Neural cell (in vitro differentiated cells): Measurements from ENCODE around the gene GRIP1. TPM values are rescaled to one million over a fixed set of nuclear protein-coding genes. Genes with fewer than 3 reads are reported as not detected.

Experiments used
- H2AFZ ChIP-seq: fragments of 200-600, 300-800 bp; sonication (generic), shearing (Covaris generic); 2 replicates; pipeline ENCODE4 v1.6.0; 2014; ENCODE audit warnings: low read depth, mild to moderate bottlenecking, antibody characterized with exemption, low read length, moderate library complexity
- H3F3A ChIP-seq: fragments of 200-600 bp; shearing (Covaris generic); 2 replicates; pipeline ENCODE4 v1.6.1; 2016; ENCODE audit warnings: mild to moderate bottlenecking, moderate library complexity, mixed read lengths, antibody characterized with exemption, low read length; ENCODE audit not compliant: insufficient read depth, poor library complexity, severe bottlenecking
- H3K27ac ChIP-seq: fragments of 200-600, 300-800 bp; sonication (generic), shearing (Covaris generic); 2 replicates; pipeline ENCODE4 v1.5.1; 2014; ENCODE audit warnings: mild to moderate bottlenecking, low read length, moderate library complexity
- H3K27me3 ChIP-seq: fragments of 300-800, 200-600 bp; sonication (generic), shearing (Covaris generic); 2 replicates; pipeline ENCODE4 v1.6.0; 2014; ENCODE audit warnings: mild to moderate bottlenecking, low read depth, low read length, moderate library complexity; ENCODE audit not compliant: insufficient read depth
- H3K36me3 ChIP-seq: fragments of 300-800, 200-600 bp; sonication (generic), shearing (Covaris generic); 2 replicates; pipeline ENCODE4 v1.5.1; 2014; ENCODE audit warnings: mild to moderate bottlenecking, antibody characterized with exemption, low read length, moderate library complexity; ENCODE audit not compliant: insufficient read depth
- H3K4me2 ChIP-seq: fragments of 300-800, 200-600 bp; sonication (generic), shearing (Covaris generic); 2 replicates; pipeline ENCODE4 v1.6.0; 2014; ENCODE audit warnings: mild to moderate bottlenecking, low read length
- H3K4me3 ChIP-seq: fragments of 300-800, 200-600 bp; sonication (generic), shearing (Covaris generic); 2 replicates; pipeline ENCODE4 v1.5.1; 2014; ENCODE audit warnings: mild to moderate bottlenecking, low read length, moderate library complexity
- H3K79me2 ChIP-seq: fragments of 200-600 bp; shearing (Covaris generic); replicated peaks from 2 replicates; pipeline ENCODE4 v1.6.0; 2014; ENCODE audit warnings: mild to moderate bottlenecking, low read length, moderate library complexity; ENCODE audit not compliant: insufficient read depth
- H3K9ac ChIP-seq: fragments of 300-800, 200-600 bp; sonication (generic), shearing (Covaris generic); 2 replicates; pipeline ENCODE4 v1.6.1; 2016; ENCODE audit warnings: mild to moderate bottlenecking, low read length, mixed read lengths
- H3K9me2 ChIP-seq: fragments of 200-600 bp; shearing (Covaris generic); 2 replicates; pipeline ENCODE4 v1.6.1; 2016; ENCODE audit warnings: mild to moderate bottlenecking, low read length, mixed read lengths; ENCODE audit not compliant: insufficient read depth
- H3K9me3 ChIP-seq: fragments of 200-600, 300-800 bp; sonication (generic), shearing (Covaris generic); 2 replicates; pipeline ENCODE4 v1.6.1; 2016; ENCODE audit warnings: mild to moderate bottlenecking, mixed run types, low read length, moderate library complexity, mixed read lengths
- H4K20me1 ChIP-seq: fragments of 200-600 bp; shearing (Covaris generic); 2 replicates; pipeline ENCODE4 v1.6.1; 2016; ENCODE audit warnings: mild to moderate bottlenecking, mixed run types; ENCODE audit not compliant: insufficient read depth
- CTCF ChIP-seq: fragments of 450-650 bp; IDR thresholded peaks from 2 replicates; pipeline ENCODE4 v1.5.1; 2014; ENCODE audit warnings: antibody characterized with exemption, mild to moderate bottlenecking, moderate library complexity; ENCODE audit not compliant: poor library complexity, severe bottlenecking
- EP300 ChIP-seq: fragments of 450-650 bp; conservative IDR thresholded peaks from 2 replicates; pipeline ENCODE4 v1.6.1; 2014; ENCODE audit warnings: antibody characterized with exemption, mild to moderate bottlenecking, moderate library complexity; ENCODE audit not compliant: poor library complexity, severe bottlenecking
- EZH2 ChIP-seq: fragments of 200-600, 300-800 bp; shearing (Covaris generic), sonication (generic); IDR thresholded peaks from 2 replicates; pipeline ENCODE4 v1.6.1; 2014; ENCODE audit warnings: antibody characterized with exemption, low read length, borderline replicate concordance, mild to moderate bottlenecking; ENCODE audit not compliant: insufficient read depth, poor library complexity, severe bottlenecking
- MXI1 ChIP-seq: fragments of 450-650 bp; conservative IDR thresholded peaks from 2 replicates; pipeline ENCODE4 v1.6.1; 2014; ENCODE audit warnings: antibody characterized with exemption, mild to moderate bottlenecking; ENCODE audit not compliant: poor library complexity, severe bottlenecking
- POLR2AphosphoS5 ChIP-seq: IDR thresholded peaks from 2 replicates; pipeline ENCODE4 v1.6.1; 2012
- RAD21 ChIP-seq: fragments of 450-650 bp; conservative IDR thresholded peaks from 2 replicates; pipeline ENCODE4 v1.6.1; 2014; ENCODE audit warnings: antibody characterized with exemption, mild to moderate bottlenecking, moderate library complexity
- REST ChIP-seq: IDR thresholded peaks from 2 replicates; pipeline ENCODE4 v1.6.1; 2012; ENCODE audit warnings: borderline replicate concordance
- SMC3 ChIP-seq: fragments of 450-650 bp; conservative IDR thresholded peaks from 2 replicates; pipeline ENCODE4 v1.6.1; 2014; ENCODE audit warnings: antibody characterized with exemption, mild to moderate bottlenecking, moderate library complexity; ENCODE audit not compliant: poor library complexity
- TAF1 ChIP-seq: IDR thresholded peaks from 2 replicates; pipeline ENCODE4 v1.6.1; 2012; ENCODE audit warnings: low read depth
- polyA plus RNA-seq: library from polyadenylated mRNA; depleted of rRNA; stranded (reverse); fragments of >200 nt; gene quantifications from 2 replicates; pipeline ENCODE4 v1.2.3, GENCODE V29; 2014

Gene GRIP1
- polyA plus RNA-seq, 1 donor from 2014 or later, result 41.1 TPM

GRCh38 chr12:66692170-66692569 is 13.3 kb upstream of the GRIP1 start:
- H3K36me3 ChIP-seq, result no peaks in the 10 kb centered on the region
- H3K9ac ChIP-seq, result no peak overlapping the region
- no peak overlapping the region for H2AFZ ChIP-seq
- no peaks in the 10 kb centered on the region for H3K27me3 ChIP-seq
- H3K9me2 ChIP-seq, result no peaks in the 10 kb centered on the region
- no peaks in the 10 kb centered on the region for H3F3A ChIP-seq
- no peaks in the 10 kb centered on the region for H3K79me2 ChIP-seq
- no peaks in the 10 kb centered on the region for H4K20me1 ChIP-seq
- no peak overlapping the region for H3K4me2 ChIP-seq
- H3K27ac ChIP-seq, result no peak overlapping the region
- no peaks in the 10 kb centered on the region for H3K9me3 ChIP-seq
- no peak for TF ChIP-seq EP300
- no peak for TF ChIP-seq EZH2
- no peak for TF ChIP-seq RAD21
- no peak for TF ChIP-seq POLR2AphosphoS5
- TF ChIP-seq TAF1, result no peak
- TF ChIP-seq SMC3, result no peak
- no peak for TF ChIP-seq MXI1
- TF ChIP-seq REST, result no peak
- no peak for TF ChIP-seq CTCF
- H3K4me3 ChIP-seq, result no peak overlapping the region

GRCh38 chr12:66688846-66689439 is 10.1 kb upstream of the GRIP1 start:
- H3K9ac ChIP-seq, result no peak overlapping the region
- H3K4me2 ChIP-seq, result no peak overlapping the region
- no peaks in the 10 kb centered on the region for H3K27me3 ChIP-seq
- H3K36me3 ChIP-seq, result no peaks in the 10 kb centered on the region
- peak; percentile 79 for TF ChIP-seq SMC3
- TF ChIP-seq POLR2AphosphoS5, result no peak
- no peak for TF ChIP-seq EP300
- peak; percentile 79 for TF ChIP-seq CTCF
- peak; percentile 83 for TF ChIP-seq RAD21
- TF ChIP-seq MXI1, result no peak
- TF ChIP-seq REST, result no peak
- no peaks in the 10 kb centered on the region for H4K20me1 ChIP-seq
- H3K9me2 ChIP-seq, result no peaks in the 10 kb centered on the region
- H3K9me3 ChIP-seq, result no peaks in the 10 kb centered on the region
- no peak overlapping the region for H2AFZ ChIP-seq
- no peak overlapping the region for H3K4me3 ChIP-seq
- no peaks in the 10 kb centered on the region for H3K79me2 ChIP-seq
- H3F3A ChIP-seq, result no peaks in the 10 kb centered on the region
- no peak overlapping the region for H3K27ac ChIP-seq
